Memory B cell (primary cell): ENCODE measurements around the gene CDK8.
"Not testable (repeated sequence)": the region's sequence is repeated elsewhere in the genome, so short reads cannot be mapped to it uniquely, and the experiment has no call there.

Source experiments
- ATAC-seq: fragments of 150-1000 bp; cut with Tn5 transposase; 2 replicates; pipeline ENCODE4 v1.10.0; 2021; ENCODE audit warnings: low read depth, mild to moderate bottlenecking, moderate library complexity
- DNase-seq, 2 donors: peaks; one replicate each; pipeline ENCODE4 v3.0.0; 2022; ENCODE audit warnings: low spot score in 2 of 2
- H3K27ac Mint-ChIP-seq: one replicate; pipeline ENCODE4 v1.8.0; 2022; ENCODE audit warnings: mild to moderate bottlenecking, moderate library complexity, mixed read lengths
- H3K27me3 Mint-ChIP-seq: one replicate; pipeline ENCODE4 v1.8.0; 2022; ENCODE audit warnings: mixed read lengths
- H3K36me3 Mint-ChIP-seq: one replicate; pipeline ENCODE4 v1.8.0; 2022; ENCODE audit warnings: mild to moderate bottlenecking, mixed read lengths
- H3K4me1 Mint-ChIP-seq: one replicate; pipeline ENCODE4 v1.8.0; 2022; ENCODE audit warnings: mixed read lengths
- H3K4me3 Mint-ChIP-seq: one replicate; pipeline ENCODE4 v1.8.0; 2022; ENCODE audit warnings: mild to moderate bottlenecking, moderate library complexity, mixed read lengths
- H3K9me3 Mint-ChIP-seq: one replicate; pipeline ENCODE4 v1.8.0; 2022; ENCODE audit warnings: mixed read lengths

Gene CDK8

GRCh38 chr13:26229080-26229615 lies 24.8 kb upstream of the CDK8 start:
- Mint-ChIP-seq H3K4me1 (no peaks in the 10 kb centered on the region), H3K4me3 (no peak overlapping the region), H3K36me3 (no peaks in the 10 kb centered on the region), H3K27ac (no peak overlapping the region), H3K9me3 (no peaks in the 10 kb centered on the region), H3K27me3 (peaks cover 5% of the 10 kb centered on the region)
- DNase-seq (no peak), ATAC-seq (no peak)

GRCh38 chr13:26230703-26231102 lies 23.2 kb upstream of the CDK8 start:
- no peak overlapping the region for H3K4me3 Mint-ChIP-seq
- ATAC-seq (no peak), DNase-seq (no peak)
- no peaks in the 10 kb centered on the region for H3K36me3 Mint-ChIP-seq
- H3K27ac Mint-ChIP-seq = no peak overlapping the region
- peaks cover 10% of the 10 kb centered on the region for H3K27me3 Mint-ChIP-seq
- no peaks in the 10 kb centered on the region for H3K4me1 Mint-ChIP-seq
- no peaks in the 10 kb centered on the region for H3K9me3 Mint-ChIP-seq

- H3K4me3 Mint-ChIP-seq = no peak overlapping the region
- H3K9me3 Mint-ChIP-seq = no peaks in the 10 kb centered on the region
- ATAC-seq (no peak), DNase-seq (no peak)
- H3K36me3 Mint-ChIP-seq = no peaks in the 10 kb centered on the region
- H3K4me1 Mint-ChIP-seq = no peaks in the 10 kb centered on the region
- peaks cover 10% of the 10 kb centered on the region for H3K27me3 Mint-ChIP-seq
- no peak overlapping the region for H3K27ac Mint-ChIP-seq
Measured at GRCh38 chr13:26236296-26236695, 17.6 kb upstream of the CDK8 start.

GRCh38 chr13:26246154-26246553 lies 7.8 kb upstream of the CDK8 start:
- no peak for ATAC-seq
- Mint-ChIP-seq H3K27me3 (peaks cover 3% of the 10 kb centered on the region), H3K9me3 (no peaks in the 10 kb centered on the region), H3K27ac (no peak overlapping the region), H3K36me3 (no peaks in the 10 kb centered on the region), H3K4me1 (no peaks in the 10 kb centered on the region), H3K4me3 (no peak overlapping the region)
- DNase-seq = no peak

GRCh38 chr13:26247011-26247410 lies 6.9 kb upstream of the CDK8 start:
- no peaks in the 10 kb centered on the region for H3K9me3 Mint-ChIP-seq
- H3K36me3 Mint-ChIP-seq = no peaks in the 10 kb centered on the region
- no peak overlapping the region for H3K4me3 Mint-ChIP-seq
- H3K27ac Mint-ChIP-seq = no peak overlapping the region
- ATAC-seq = no peak
- H3K27me3 Mint-ChIP-seq = peaks cover 2% of the 10 kb centered on the region
- no peaks in the 10 kb centered on the region for H3K4me1 Mint-ChIP-seq
- DNase-seq = no peak

GRCh38 chr13:26247608-26248007 lies 6.3 kb upstream of the CDK8 start:
- Mint-ChIP-seq H3K9me3 (no peaks in the 10 kb centered on the region), H3K36me3 (no peaks in the 10 kb centered on the region), H3K27ac (no peak overlapping the region), H3K27me3 (no peaks in the 10 kb centered on the region), H3K4me1 (no peaks in the 10 kb centered on the region), H3K4me3 (no peak overlapping the region)
- ATAC-seq (no peak), DNase-seq (no peak)

GRCh38 chr13:26249551-26249950 lies 4.4 kb upstream of the CDK8 start:
- no peak overlapping the region for H3K4me3 Mint-ChIP-seq
- H3K9me3 Mint-ChIP-seq = no peaks in the 10 kb centered on the region
- peaks cover 2% of the 10 kb centered on the region for H3K36me3 Mint-ChIP-seq
- no peak overlapping the region for H3K27ac Mint-ChIP-seq
- no peaks in the 10 kb centered on the region for H3K27me3 Mint-ChIP-seq
- DNase-seq = no peak
- no peaks in the 10 kb centered on the region for H3K4me1 Mint-ChIP-seq
- ATAC-seq = no peak

GRCh38 chr13:26252006-26252405 lies 1.9 kb upstream of the CDK8 start:
- not testable (repeated sequence) for H3K36me3 Mint-ChIP-seq

GRCh38 chr13:26253262-26253786 lies 605 bp upstream of the CDK8 start:
- Mint-ChIP-seq H3K36me3 (peaks cover 2% of the 10 kb centered on the region), H3K9me3 (no peaks in the 10 kb centered on the region), H3K27ac (peak overlapping the region; percentile 91), H3K4me1 (peaks cover 11% of the 10 kb centered on the region), H3K4me3 (peak overlapping the region; percentile 93), H3K27me3 (no peaks in the 10 kb centered on the region)
- ATAC-seq = no peak
- DNase-seq = no peak

More at GRCh38 chr13:26252006-26252405, 1.9 kb upstream of the CDK8 start:
- H3K4me3 Mint-ChIP-seq, DNase-seq, H3K27me3 Mint-ChIP-seq, H3K27ac Mint-ChIP-seq, H3K4me1 Mint-ChIP-seq, ATAC-seq, H3K9me3 Mint-ChIP-seq: not testable (repeated sequence)

- Mint-ChIP-seq H3K4me1 (peaks cover 14% of the 10 kb centered on the region), H3K27ac (peak overlapping the region; percentile 78), H3K9me3 (no peaks in the 10 kb centered on the region), H3K27me3 (no peaks in the 10 kb centered on the region), H3K4me3 (peak overlapping the region; percentile 93), H3K36me3 (peaks cover 3% of the 10 kb centered on the region)
- ATAC-seq (peak; percentile 29), DNase-seq (peak; percentile 21 to 51)
Measured at GRCh38 chr13:26254583-26255111, 718 bp downstream of the CDK8 start.

GRCh38 chr13:26255115-26255514 lies 1.2 kb downstream of the CDK8 start:
- no peaks in the 10 kb centered on the region for H3K27me3 Mint-ChIP-seq
- peak overlapping the region; percentile 78 for H3K27ac Mint-ChIP-seq
- ATAC-seq = no peak
- H3K9me3 Mint-ChIP-seq = no peaks in the 10 kb centered on the region
- H3K4me3 Mint-ChIP-seq = peak overlapping the region; percentile 93
- peaks cover 3% of the 10 kb centered on the region for H3K36me3 Mint-ChIP-seq
- no peak for DNase-seq
- peaks cover 16% of the 10 kb centered on the region for H3K4me1 Mint-ChIP-seq

- Mint-ChIP-seq H3K9me3 (no peaks in the 10 kb centered on the region), H3K4me1 (peaks cover 20% of the 10 kb centered on the region), H3K36me3 (peaks cover 3% of the 10 kb centered on the region), H3K27me3 (no peaks in the 10 kb centered on the region), H3K4me3 (no peak overlapping the region), H3K27ac (no peak overlapping the region)
- no peak for ATAC-seq
- peak in 1 of 2 donors; percentile 4 for DNase-seq
Measured at GRCh38 chr13:26255691-26256277, 1.9 kb downstream of the CDK8 start.

- DNase-seq (no peak), ATAC-seq (no peak)
- Mint-ChIP-seq H3K27me3 (no peaks in the 10 kb centered on the region), H3K4me1 (peaks cover 24% of the 10 kb centered on the region), H3K27ac (no peak overlapping the region), H3K4me3 (no peak overlapping the region), H3K9me3 (no peaks in the 10 kb centered on the region), H3K36me3 (peaks cover 3% of the 10 kb centered on the region)
Measured at GRCh38 chr13:26257049-26257448, 3.1 kb downstream of the CDK8 start.

- Mint-ChIP-seq H3K27ac (no peak overlapping the region), H3K4me1 (peaks cover 29% of the 10 kb centered on the region), H3K9me3 (peaks cover under 1% of the 10 kb centered on the region), H3K4me3 (no peak overlapping the region), H3K27me3 (no peaks in the 10 kb centered on the region), H3K36me3 (peaks cover 6% of the 10 kb centered on the region)
- no peak for DNase-seq
- ATAC-seq = no peak
Measured at GRCh38 chr13:26259634-26260033, 5.7 kb downstream of the CDK8 start.

GRCh38 chr13:26262156-26262555 lies 8.2 kb downstream of the CDK8 start:
- DNase-seq (no peak), ATAC-seq (no peak)
- Mint-ChIP-seq H3K4me3 (no peak overlapping the region), H3K27me3 (no peaks in the 10 kb centered on the region), H3K36me3 (peaks cover 7% of the 10 kb centered on the region), H3K4me1 (peaks cover 37% of the 10 kb centered on the region), H3K27ac (no peak overlapping the region), H3K9me3 (peaks cover 2% of the 10 kb centered on the region)
